IPS DF 4.7 (cell line): ENCODE data around the gene TSSK6.

Source experiments
- DNase-seq: peaks from one replicate; pipeline ENCODE4 v3.0.0-alpha.2; 2013; ENCODE audit warnings: low spot score; ENCODE audit errors: extremely low read depth

TSSK6 gene

GRCh38 chr19:19464339-19465098 lies 50.8 kb downstream of the TSSK6 start:
- DNase-seq = no peak
